ENCODE data around the gene CHCHD6.

- TF ChIP-seq CTCF (IDR thresholded peaks at IDR 0.05) (no peak), POLR2A (IDR thresholded peaks at IDR 0.05) (no peak)
These were observed 39.3 kb downstream of the CHCHD6 start for GRCh38 chr3:126743350-126743749.
